H9 (cell line): ENCODE results near the gene TOGARAM1. TPM values are rescaled to one million over a fixed set of nuclear protein-coding genes. Genes with fewer than 3 reads are reported as not detected.

ENCODE experiments used
- DNase-seq: peaks from one replicate; pipeline ENCODE4 v3.0.0-alpha.2; 2017
- H2AFZ ChIP-seq: one replicate; pipeline ENCODE4 v1.6.1; 2013; ENCODE audit warnings: mild to moderate bottlenecking, low read length, control low read depth, moderate library complexity
- H2AK5ac ChIP-seq: 2 replicates; pipeline ENCODE4 v1.6.1; 2013; ENCODE audit warnings: low read length, control low read depth, mixed read lengths; ENCODE audit not compliant: insufficient read length
- H2BK120ac ChIP-seq: one replicate; pipeline ENCODE4 v1.6.1; 2013; ENCODE audit warnings: low read depth, mild to moderate bottlenecking, low read length, control low read depth, inconsistent platforms; ENCODE audit not compliant: poor library complexity, severe bottlenecking
- H2BK12ac ChIP-seq: 2 replicates; pipeline ENCODE4 v1.6.1; 2013; ENCODE audit warnings: low read length, control low read depth, mixed read lengths, low read depth; ENCODE audit not compliant: insufficient read length
- H2BK15ac ChIP-seq: 2 replicates; pipeline ENCODE4 v1.6.1; 2013; ENCODE audit warnings: low read depth, low read length, control low read depth
- H2BK20ac ChIP-seq: one replicate; pipeline ENCODE4 v1.6.1; 2013; ENCODE audit warnings: low read depth, mild to moderate bottlenecking, low read length, control low read depth, inconsistent platforms; ENCODE audit not compliant: poor library complexity, severe bottlenecking
- H2BK5ac ChIP-seq: 2 replicates; pipeline ENCODE4 v1.6.1; 2013; ENCODE audit warnings: low read length, control low read depth, mixed read lengths; ENCODE audit not compliant: insufficient read length
- H3K14ac ChIP-seq: 2 replicates; pipeline ENCODE4 v1.6.1; 2013; ENCODE audit warnings: low read length, control low read depth; ENCODE audit not compliant: insufficient read depth
- H3K18ac ChIP-seq: 2 replicates; pipeline ENCODE4 v1.6.1; 2013; ENCODE audit warnings: low read depth, mild to moderate bottlenecking, mixed read lengths, low read length, control low read depth; ENCODE audit not compliant: insufficient read length
- H3K23ac ChIP-seq: 2 replicates; pipeline ENCODE4 v1.6.1; 2013; ENCODE audit warnings: low read length, control low read depth, mixed read lengths, low read depth; ENCODE audit not compliant: insufficient read length
- H3K23me2 ChIP-seq: 2 replicates; pipeline ENCODE4 v1.6.1; 2013; ENCODE audit warnings: low read depth, mild to moderate bottlenecking, mixed read lengths, low read length, control low read depth; ENCODE audit not compliant: insufficient read length, poor library complexity, severe bottlenecking
- H3K27ac ChIP-seq: 2 replicates; pipeline ENCODE4 v1.5.1; 2013; ENCODE audit warnings: low read length, control low read depth, mixed read lengths, low read depth; ENCODE audit not compliant: insufficient read length
- H3K27me3 ChIP-seq: 2 replicates; pipeline ENCODE4 v1.6.1; 2013; ENCODE audit warnings: low read length, control low read depth, inconsistent platforms; ENCODE audit not compliant: insufficient read depth
- H3K4ac ChIP-seq: 2 replicates; pipeline ENCODE4 v1.6.1; 2013; ENCODE audit warnings: low read depth, mild to moderate bottlenecking, control low read depth, inconsistent platforms, low read length, moderate library complexity
- H3K4me1 ChIP-seq: 2 replicates; pipeline ENCODE4 v1.6.1; 2013; ENCODE audit warnings: low read length, control low read depth, inconsistent platforms; ENCODE audit not compliant: insufficient read depth
- H3K4me2 ChIP-seq: 2 replicates; pipeline ENCODE4 v1.6.1; 2013; ENCODE audit warnings: low read length, control low read depth, mixed read lengths; ENCODE audit not compliant: insufficient read length, insufficient read depth
- H3K56ac ChIP-seq: 2 replicates; pipeline ENCODE4 v1.6.1; 2013; ENCODE audit warnings: low read depth, mild to moderate bottlenecking, mixed read lengths, low read length, control low read depth; ENCODE audit not compliant: insufficient read length
- H3K79me1 ChIP-seq: 2 replicates; pipeline ENCODE4 v1.6.1; 2013; ENCODE audit warnings: low read depth, mild to moderate bottlenecking, moderate library complexity, low read length, control low read depth, inconsistent platforms; ENCODE audit not compliant: insufficient read depth, poor library complexity, severe bottlenecking
- H3K79me2 ChIP-seq: 2 replicates; pipeline ENCODE4 v1.6.1; 2013; ENCODE audit warnings: low read length, control low read depth, inconsistent platforms; ENCODE audit not compliant: insufficient read depth
- H3K9ac ChIP-seq: 2 replicates; pipeline ENCODE4 v1.6.1; 2013; ENCODE audit warnings: low read length, control low read depth, mixed read lengths; ENCODE audit not compliant: insufficient read length; ENCODE audit errors: extremely low read depth
- H3K9me3 ChIP-seq: one replicate; pipeline ENCODE4 v1.6.1; 2013; ENCODE audit warnings: low read depth, low read length, inconsistent platforms; ENCODE audit not compliant: control insufficient read depth
- H3T11ph ChIP-seq: one replicate; pipeline ENCODE4 v1.6.1; 2013; ENCODE audit warnings: mild to moderate bottlenecking, low read length, control low read depth, inconsistent platforms
- H4K20me1 ChIP-seq: one replicate; pipeline ENCODE4 v1.6.1; 2013; ENCODE audit not compliant: control insufficient read depth, insufficient read length, insufficient read depth
- H4K5ac ChIP-seq: 2 replicates; pipeline ENCODE4 v1.6.1; 2013; ENCODE audit warnings: low read depth, mild to moderate bottlenecking, mixed read lengths, low read length, control low read depth; ENCODE audit not compliant: insufficient read length
- H4K8ac ChIP-seq: replicated peaks from 2 replicates; pipeline ENCODE4 v1.6.1; 2013; ENCODE audit warnings: low read length, control low read depth, mixed read lengths, low read depth; ENCODE audit not compliant: insufficient read length
- H4K91ac ChIP-seq: 2 replicates; pipeline ENCODE4 v1.6.1; 2013; ENCODE audit warnings: low read depth, mild to moderate bottlenecking, moderate library complexity, mixed read lengths, low read length, control low read depth; ENCODE audit not compliant: insufficient read length
- H3K27ac Mint-ChIP-seq, 3 experiments: 2 replicates in 2 of 3; 3 replicates in 1 of 3; pipeline ENCODE4 v1.8.0; 2020 to 2021; ENCODE audit warnings: mixed read lengths in 3 of 3, mild to moderate bottlenecking in 1 of 3, moderate library complexity in 1 of 3
- H3K27me3 Mint-ChIP-seq: 2 replicates; pipeline ENCODE4 v1.8.0; 2021; ENCODE audit warnings: low read depth, mild to moderate bottlenecking, moderate library complexity, mixed read lengths
- H3K36me3 Mint-ChIP-seq, 3 experiments: 2 replicates in 2 of 3; 3 replicates in 1 of 3; pipeline ENCODE4 v1.8.0; 2020 to 2021; ENCODE audit warnings: low read depth in 3 of 3, mixed read lengths in 3 of 3; ENCODE audit not compliant: insufficient read depth in 1 of 3
- H3K4me1 Mint-ChIP-seq, 2 experiments: 2 replicates each; pipeline ENCODE4 v1.8.0; 2020; ENCODE audit warnings: mixed read lengths in 2 of 2
- H3K4me3 Mint-ChIP-seq, 2 experiments: 2 replicates in 1 of 2; 3 replicates in 1 of 2; pipeline ENCODE4 v1.8.0; 2020 to 2021; ENCODE audit warnings: mild to moderate bottlenecking in 2 of 2, mixed read lengths in 2 of 2, moderate library complexity in 1 of 2
- H3K9me3 Mint-ChIP-seq, 2 experiments: 2 replicates in 1 of 2; 3 replicates in 1 of 2; pipeline ENCODE4 v1.8.0; 2020; ENCODE audit warnings: mild to moderate bottlenecking in 2 of 2, mixed read lengths in 2 of 2, moderate library complexity in 1 of 2
- WGBS: extraction: QIAGEN DNeasy Blood & Tissue Kit; methylation state at CpG from one replicate; pipeline ENCODE4 v1.1.7; 2013; ENCODE audit warnings: missing lambda C conversion rate, low lambda C conversion rate, mixed read lengths; ENCODE audit not compliant: insufficient read length; ENCODE audit errors: extremely low coverage; 5-methylcytosine and 5-hydroxymethylcytosine counted together
- total RNA-seq: library from RNA; stranded (reverse); gene quantifications from 2 replicates; pipeline ENCODE4 v1.2.1, GENCODE V29; 2021
- TF ChIP-seq, protein P1 (sequence below): fragments of 200-600 bp; sonication (generic); conservative IDR thresholded peaks from 3 replicates; pipeline ENCODE4 v1.8.0; 2021; ENCODE audit warnings: antibody characterized with exemption, mild to moderate bottlenecking

TOGARAM1 gene
- total RNA-seq, 1 experiment from 2014 or later: 11.4 TPM

DNA sequence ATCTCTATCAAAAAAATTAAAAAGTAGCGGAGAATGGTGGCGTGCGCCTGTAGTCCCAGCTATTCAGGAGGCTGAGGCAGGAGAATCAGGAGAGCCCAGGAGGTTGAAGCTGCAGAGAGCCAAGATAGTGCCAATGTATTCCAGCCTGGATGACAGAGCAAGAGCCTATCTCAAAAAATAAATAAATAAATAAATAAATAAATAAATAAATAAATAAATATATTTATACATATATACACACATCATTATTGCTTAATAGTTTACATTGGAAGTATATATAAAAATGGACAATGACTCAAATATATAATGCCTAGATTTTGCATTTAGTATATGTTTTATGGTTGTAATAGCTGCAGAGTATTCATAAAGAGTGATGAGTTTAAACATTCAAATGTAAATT lies 53.1 kb downstream of the TOGARAM1 start:
- no peak overlapping the region for H3K4ac ChIP-seq
- no peaks in the 10 kb centered on the region for H3K23me2 ChIP-seq
- H3K9ac ChIP-seq: no peak overlapping the region

More for the DNA sequence above, 53.1 kb downstream of the TOGARAM1 start:
- H3K23ac ChIP-seq: no peak overlapping the region
- H4K8ac ChIP-seq: no peak overlapping the region
- H4K91ac ChIP-seq: no peak overlapping the region
- no peak overlapping the region for H2BK120ac ChIP-seq
- H3K4me2 ChIP-seq: no peak overlapping the region
- DNase-seq: no peak
- no peak overlapping the region for H2BK20ac ChIP-seq
- Mint-ChIP-seq H3K27me3 (no peaks in the 10 kb centered on the region), H3K36me3 (peaks cover 14 to 24% (median 23%) of the 10 kb centered on the region in 3 experiments; a peak in 6 of 7 replicates), H3K9me3 (no peaks in the 10 kb centered on the region; a peak in 2 of 5 replicates), H3K27ac (no peak overlapping the region), H3K4me1 (peaks cover 6% of the 10 kb centered on the region in 2 experiments; a peak in 3 of 4 replicates), H3K4me3 (no peak overlapping the region)
- no peak overlapping the region for H3T11ph ChIP-seq
- H3K79me2 ChIP-seq: no peaks in the 10 kb centered on the region
- TF ChIP-seq, protein P1, sequence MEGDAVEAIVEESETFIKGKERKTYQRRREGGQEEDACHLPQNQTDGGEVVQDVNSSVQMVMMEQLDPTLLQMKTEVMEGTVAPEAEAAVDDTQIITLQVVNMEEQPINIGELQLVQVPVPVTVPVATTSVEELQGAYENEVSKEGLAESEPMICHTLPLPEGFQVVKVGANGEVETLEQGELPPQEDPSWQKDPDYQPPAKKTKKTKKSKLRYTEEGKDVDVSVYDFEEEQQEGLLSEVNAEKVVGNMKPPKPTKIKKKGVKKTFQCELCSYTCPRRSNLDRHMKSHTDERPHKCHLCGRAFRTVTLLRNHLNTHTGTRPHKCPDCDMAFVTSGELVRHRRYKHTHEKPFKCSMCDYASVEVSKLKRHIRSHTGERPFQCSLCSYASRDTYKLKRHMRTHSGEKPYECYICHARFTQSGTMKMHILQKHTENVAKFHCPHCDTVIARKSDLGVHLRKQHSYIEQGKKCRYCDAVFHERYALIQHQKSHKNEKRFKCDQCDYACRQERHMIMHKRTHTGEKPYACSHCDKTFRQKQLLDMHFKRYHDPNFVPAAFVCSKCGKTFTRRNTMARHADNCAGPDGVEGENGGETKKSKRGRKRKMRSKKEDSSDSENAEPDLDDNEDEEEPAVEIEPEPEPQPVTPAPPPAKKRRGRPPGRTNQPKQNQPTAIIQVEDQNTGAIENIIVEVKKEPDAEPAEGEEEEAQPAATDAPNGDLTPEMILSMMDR: no peak
- H3K4me1 ChIP-seq: no peaks in the 10 kb centered on the region
- H4K5ac ChIP-seq: no peak overlapping the region
- no peaks in the 10 kb centered on the region for H3K27me3 ChIP-seq
- no peak overlapping the region for H3K56ac ChIP-seq
- no CpG with 5 or more reads among the region's 3 CpGs for WGBS
- H2AK5ac ChIP-seq: no peak overlapping the region
- H3K9me3 ChIP-seq: no peaks in the 10 kb centered on the region
- H2AFZ ChIP-seq: no peak overlapping the region
- H2BK15ac ChIP-seq: no peak overlapping the region
- H2BK5ac ChIP-seq: no peak overlapping the region
- H3K79me1 ChIP-seq: no peaks in the 10 kb centered on the region
- no peak overlapping the region for H3K18ac ChIP-seq
- no peak overlapping the region for H3K14ac ChIP-seq
- no peak overlapping the region for H2BK12ac ChIP-seq
- H4K20me1 ChIP-seq: no peaks in the 10 kb centered on the region
- H3K27ac ChIP-seq: no peak overlapping the region
